Femur (tissue), 1 donor: ENCODE measurements around the gene PHACTR4.
"Not testable (repeated sequence)": the region's sequence is repeated elsewhere in the genome, so short reads cannot be mapped to it uniquely, and the experiment has no call there.

Experiments used
- DNase-seq: peaks from one replicate; pipeline ENCODE4 v3.0.0-alpha.2; 2017

Gene PHACTR4

GRCh38 chr1:28505406-28506187 is 136.1 kb downstream of the PHACTR4 start, which contains the start of gene RCC1:
TSS of gene RCC1 (plus strand) at chr1:28506043. CDS start at chr1:28529867, 23,824 bp downstream.
- peak; percentile 99 for DNase-seq

GRCh38 chr1:28506907-28507246 is 137.3 kb downstream of the PHACTR4 start:
- DNase-seq: no peak

GRCh38 chr1:28507247-28507645 is 137.7 kb downstream of the PHACTR4 start:
- DNase-seq: no peak

GRCh38 chr1:28507646-28508434 is 138.3 kb downstream of the PHACTR4 start:
- no peak for DNase-seq

- DNase-seq: no peak
Observed at GRCh38 chr1:28508435-28508754, 138.9 kb downstream of the PHACTR4 start.

- no peak for DNase-seq
Observed at GRCh38 chr1:28509705-28510272, 140.2 kb downstream of the PHACTR4 start.

GRCh38 chr1:28510273-28510969 is 140.9 kb downstream of the PHACTR4 start:
- no peak for DNase-seq

- no peak for DNase-seq
Observed at GRCh38 chr1:28510970-28511440, 141.5 kb downstream of the PHACTR4 start.

GRCh38 chr1:28512058-28512611 is 142.6 kb downstream of the PHACTR4 start:
- DNase-seq: no peak

- not testable (repeated sequence) for DNase-seq
Observed at GRCh38 chr1:28514445-28514933, 144.9 kb downstream of the PHACTR4 start.

GRCh38 chr1:28516518-28516956 is 147.0 kb downstream of the PHACTR4 start:
- no peak for DNase-seq

- DNase-seq: peak; percentile 43
Observed at GRCh38 chr1:28517649-28517999, 148.1 kb downstream of the PHACTR4 start.

- peak; percentile 94 for DNase-seq
Observed at GRCh38 chr1:28518000-28518744, 148.6 kb downstream of the PHACTR4 start.

- DNase-seq: no peak
Observed at GRCh38 chr1:28518745-28519341, 149.3 kb downstream of the PHACTR4 start.

GRCh38 chr1:28519946-28520725 is 150.6 kb downstream of the PHACTR4 start:
- no peak for DNase-seq

- DNase-seq: not testable (repeated sequence)
Observed at GRCh38 chr1:28520796-28521195, 151.3 kb downstream of the PHACTR4 start.

- DNase-seq: no peak
Observed at GRCh38 chr1:28521502-28522164, 152.1 kb downstream of the PHACTR4 start.

- DNase-seq: not testable (repeated sequence)
Observed at GRCh38 chr1:28522537-28522936, 153.0 kb downstream of the PHACTR4 start.

GRCh38 chr1:28525002-28525642 is 155.6 kb downstream of the PHACTR4 start:
- not testable (repeated sequence) for DNase-seq
